GM18505 (cell line): ENCODE data around the gene ENTREP3.
"Not testable (repeated sequence)": the region's sequence is repeated elsewhere in the genome, so short reads cannot be mapped to it uniquely, and the experiment has no call there.

Source experiments
- ATAC-seq: cut with Tn5 transposase; IDR thresholded peaks from one replicate; pipeline ENCODE4 v1.9.1; 2021; ENCODE audit not compliant: unreplicated experiment
- POLR2A ChIP-seq: IDR thresholded peaks from 4 replicates; pipeline ENCODE4 v1.6.1; 2011; ENCODE audit warnings: borderline replicate concordance; ENCODE audit not compliant: insufficient read depth, insufficient read length; ENCODE audit errors: extremely low read depth

Gene ENTREP3

GRCh38 chr1:155255243-155256007 lies at the start of gene ENTREP3:
Gene ENTREP3, minus strand, starts transcription at chr1:155255483. Its CDS starts 606 bp downstream, at chr1:155254877.
- TF ChIP-seq POLR2A = peak; percentile 74
- peak; percentile 48 for ATAC-seq

- ATAC-seq = no peak
- TF ChIP-seq POLR2A = no peak
These were observed 49.3 kb upstream of the ENTREP3 start for GRCh38 chr1:155304558-155305063.

GRCh38 chr1:155301342-155301841 lies 46.1 kb upstream of the ENTREP3 start, which contains the start of gene PKLR:
Gene PKLR, minus strand, starts transcription at chr1:155301438. Its CDS starts 43 bp downstream, at chr1:155301395.
- no peak for TF ChIP-seq POLR2A
- no peak for ATAC-seq

- no peak for ATAC-seq
- TF ChIP-seq POLR2A = no peak
These were observed 45.5 kb upstream of the ENTREP3 start for GRCh38 chr1:155300553-155301329.

- no peak for ATAC-seq
- no peak for TF ChIP-seq POLR2A
These were observed 44.7 kb upstream of the ENTREP3 start for GRCh38 chr1:155300024-155300423.

GRCh38 chr1:155297384-155297783 lies 42.1 kb upstream of the ENTREP3 start:
- no peak for TF ChIP-seq POLR2A
- no peak for ATAC-seq

- TF ChIP-seq POLR2A = no peak
- no peak for ATAC-seq
These were observed 41.4 kb upstream of the ENTREP3 start for GRCh38 chr1:155296661-155297060.

GRCh38 chr1:155295942-155296267 lies 40.6 kb upstream of the ENTREP3 start:
- ATAC-seq = no peak

GRCh38 chr1:155295183-155295941 lies 40.1 kb upstream of the ENTREP3 start:
- no peak for ATAC-seq
- TF ChIP-seq POLR2A = no peak

More at GRCh38 chr1:155295942-155296267, 40.6 kb upstream of the ENTREP3 start:
- TF ChIP-seq POLR2A = no peak

- ATAC-seq = no peak
- no peak for TF ChIP-seq POLR2A
These were observed 39.4 kb upstream of the ENTREP3 start for GRCh38 chr1:155294520-155295182.

GRCh38 chr1:155293086-155293749 lies 37.9 kb upstream of the ENTREP3 start:
- no peak for TF ChIP-seq POLR2A
- no peak for ATAC-seq

GRCh38 chr1:155291006-155291405 lies 35.7 kb upstream of the ENTREP3 start:
- ATAC-seq = not testable (repeated sequence)
